GM20431 (cell line): ENCODE results near the gene MMP24OS.

Experiments
- in situ Hi-C: fragments of 300-500 bp; cut with MseI, MboI; formaldehyde crosslinking; loops from one replicate; pipeline ENCODE4 v1.15.0; 2020; ENCODE audit warnings: low sequenced_read_pairs; ENCODE audit not compliant: unreplicated experiment

The MMP24OS gene

GRCh38 chr20:35307666-35308653 is 30.0 kb upstream of the MMP24OS start:
- in situ Hi-C loops, result loop anchor here (25.0 kb wide), 1 partner anchor 204 kb away; no protein-coding TSS in a partner anchor

DNA sequence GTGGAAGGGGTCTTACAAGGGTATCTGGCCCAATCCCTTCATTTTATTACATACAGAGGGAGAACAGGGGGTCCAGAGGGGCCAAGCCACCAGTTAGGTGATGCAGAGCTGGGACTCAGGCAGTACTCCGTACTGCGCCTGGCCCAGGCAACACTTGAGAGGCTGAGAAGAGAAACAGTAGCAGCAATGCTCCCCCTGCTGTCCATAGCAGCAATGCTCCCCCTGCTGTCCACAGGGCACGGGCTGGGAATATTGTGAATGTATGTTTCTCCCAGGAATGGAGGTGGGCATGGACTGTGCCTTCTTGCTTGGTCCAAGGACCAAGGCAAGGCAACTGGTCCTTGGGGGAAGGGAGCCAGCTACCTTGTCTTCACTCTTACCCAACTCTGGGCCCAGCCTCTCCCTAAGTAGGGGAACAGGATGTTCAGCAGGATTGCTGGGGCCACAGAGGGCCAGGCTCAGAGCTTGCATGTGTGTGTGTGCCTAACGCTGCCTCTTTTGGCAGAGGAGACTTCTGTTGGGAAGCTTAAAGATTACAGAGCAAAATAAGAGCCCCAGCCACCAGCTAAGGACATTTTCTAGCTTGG is 29.1 kb upstream of the MMP24OS start:
- in situ Hi-C loops, result loop anchor here (25.0 kb wide), 1 partner anchor 205 kb away; no protein-coding TSS in a partner anchor

DNA sequence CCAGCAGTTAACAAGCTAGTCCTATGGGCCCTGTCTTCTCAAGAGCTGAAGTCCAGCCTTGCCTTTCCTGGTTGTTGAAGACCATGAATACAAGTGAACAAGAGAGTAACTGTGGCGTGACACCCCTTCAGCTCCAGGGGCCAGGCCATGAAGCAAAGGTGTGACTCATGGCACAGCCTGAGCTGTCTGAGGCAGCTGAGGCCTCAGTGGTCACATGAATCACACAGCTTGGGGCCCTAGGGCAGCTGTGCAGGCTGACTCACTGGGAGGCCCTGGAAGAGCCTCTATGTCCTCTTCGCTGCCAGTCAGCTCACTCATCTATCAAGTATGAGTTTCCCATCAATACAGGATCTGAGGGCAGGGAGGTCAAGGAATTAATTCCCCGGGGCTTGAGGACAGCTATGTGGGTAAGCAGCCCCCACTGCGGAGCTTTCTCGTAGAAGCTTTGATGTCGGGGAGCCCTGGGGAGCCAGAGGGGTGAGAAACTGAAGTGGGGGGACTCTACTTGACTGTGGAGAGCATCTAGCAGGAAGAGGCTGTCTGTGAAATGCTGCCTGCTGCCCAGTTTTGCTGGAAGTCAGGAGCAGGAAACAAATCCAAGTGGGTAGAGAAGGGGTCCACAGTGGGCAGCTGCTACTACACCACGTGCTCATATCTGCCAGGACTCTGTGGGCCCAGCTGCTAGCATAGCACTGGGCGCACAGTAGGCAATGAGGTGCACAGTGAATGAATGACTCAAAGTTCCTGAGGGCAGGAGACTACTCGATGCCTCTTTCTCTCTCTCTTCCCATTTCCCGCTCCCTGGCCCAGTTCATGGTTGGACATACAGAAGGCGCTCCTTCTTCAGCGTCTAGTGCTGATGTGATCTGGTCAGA is 28.0 kb upstream of the MMP24OS start:
- in situ Hi-C loops, result loop anchor here (25.0 kb wide), 1 partner anchor 206 kb away; no protein-coding TSS in a partner anchor

DNA sequence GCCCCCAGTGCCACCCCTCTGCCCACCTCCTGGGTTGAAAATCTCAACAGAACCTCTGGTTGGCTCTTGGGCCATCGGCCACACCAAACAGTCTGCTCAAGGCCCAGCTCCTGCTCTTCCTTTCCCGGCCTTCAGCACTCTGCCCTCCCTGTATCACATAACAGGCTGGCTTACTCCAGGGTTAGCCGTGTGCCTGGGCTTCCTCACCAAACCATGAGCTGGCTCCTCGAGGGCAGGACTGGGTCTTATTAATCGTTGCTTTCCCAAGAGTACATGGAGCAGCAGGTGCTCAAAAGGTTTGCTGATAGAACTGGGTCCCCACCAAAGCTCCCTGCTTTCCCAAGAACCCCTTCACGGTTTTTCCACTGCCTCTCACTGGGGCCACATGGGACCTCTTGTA is 27.0 kb upstream of the MMP24OS start:
- in situ Hi-C loops, result loop anchor here (25.0 kb wide), 1 partner anchor 207 kb away; no protein-coding TSS in a partner anchor

- in situ Hi-C loops, result loop anchor here (25.0 kb wide), 1 partner anchor 208 kb away; no protein-coding TSS in a partner anchor
Measured at GRCh38 chr20:35303735-35304491, 26.0 kb upstream of the MMP24OS start.

DNA sequence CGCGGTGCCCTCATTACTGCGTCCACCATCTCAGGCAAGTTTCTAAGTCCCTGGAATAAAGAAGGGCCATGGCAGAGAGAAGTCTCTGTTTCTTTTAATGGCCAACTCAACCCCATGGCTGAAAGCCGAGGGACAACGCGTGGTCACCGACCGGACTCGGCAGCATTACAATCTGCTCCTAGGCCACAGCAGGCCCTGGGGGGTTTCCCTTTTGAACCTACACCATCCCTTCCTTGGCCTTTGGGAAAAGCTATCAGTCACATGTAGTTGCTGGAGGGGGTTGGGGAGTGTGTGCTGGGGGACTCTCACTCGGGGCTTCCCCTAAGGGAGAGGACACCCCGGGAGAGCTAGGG is 25.4 kb upstream of the MMP24OS start:
- in situ Hi-C loops, result loop anchor here (25.0 kb wide), 1 partner anchor 209 kb away; no protein-coding TSS in a partner anchor

DNA sequence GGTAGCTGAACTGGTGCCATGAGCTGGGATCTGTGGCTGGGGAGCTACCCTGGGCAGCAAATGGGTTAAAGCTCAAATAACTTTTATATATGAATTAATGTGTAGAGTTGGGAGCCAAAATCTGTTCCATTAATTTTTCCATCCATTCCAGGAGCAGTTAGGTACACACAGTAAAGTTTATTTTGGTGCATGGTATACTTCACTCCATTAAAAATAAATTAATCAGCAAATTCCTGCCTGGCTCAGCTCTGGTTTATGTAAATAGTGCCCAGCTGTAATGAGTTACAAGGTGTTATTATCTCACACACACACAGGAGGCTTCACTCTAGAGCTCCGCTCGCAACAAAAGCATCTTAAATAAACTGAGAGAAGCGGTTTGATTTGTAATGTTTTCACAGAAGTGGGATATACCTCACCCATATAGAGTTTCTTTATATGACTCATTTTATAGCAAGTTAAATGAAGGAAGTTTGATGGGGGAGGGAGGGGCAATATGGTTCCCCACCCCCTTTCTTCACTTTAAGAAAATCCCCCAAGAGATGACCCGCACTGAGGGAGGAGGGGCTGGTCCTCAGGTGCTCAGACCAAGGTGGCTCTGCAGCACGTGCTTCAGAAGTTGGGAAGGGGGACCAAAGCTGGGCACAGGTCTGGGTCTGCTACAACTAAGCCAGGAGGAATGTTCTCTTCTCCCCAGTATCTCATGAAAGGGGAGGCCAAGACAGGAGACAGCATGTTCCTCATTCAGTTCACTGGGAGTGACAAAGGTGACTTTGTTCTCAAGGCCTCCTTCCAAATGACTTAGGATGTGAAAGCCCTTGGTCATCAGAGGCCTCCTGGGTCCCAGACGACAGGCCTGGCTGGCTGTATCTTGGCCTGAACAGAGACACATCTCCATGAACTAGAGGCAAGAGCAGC is 24.8 kb upstream of the MMP24OS start:
- in situ Hi-C loops, result loop anchor here (25.0 kb wide), 1 partner anchor 210 kb away; no protein-coding TSS in a partner anchor

DNA sequence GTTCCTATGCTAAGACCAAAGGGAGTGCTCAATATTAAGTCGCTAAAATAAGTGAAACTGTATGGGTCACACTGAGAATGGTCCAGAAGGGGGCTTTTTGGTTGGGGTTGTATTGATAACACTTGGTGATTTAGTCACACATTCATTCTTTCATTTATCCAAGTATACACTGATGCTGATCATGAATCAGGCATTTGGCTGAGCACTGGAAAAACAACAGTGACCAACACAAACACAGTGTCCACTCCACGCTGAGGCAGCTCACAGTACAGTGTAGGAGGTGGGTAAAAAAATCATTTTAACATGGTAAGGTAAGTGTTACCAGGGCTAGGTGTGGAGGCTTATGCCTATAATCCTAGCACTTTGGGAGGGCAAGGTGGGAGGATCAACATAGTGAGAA is 23.5 kb upstream of the MMP24OS start:
- in situ Hi-C loops, result loop anchor here (25.0 kb wide), 1 partner anchor 211 kb away; no protein-coding TSS in a partner anchor

DNA sequence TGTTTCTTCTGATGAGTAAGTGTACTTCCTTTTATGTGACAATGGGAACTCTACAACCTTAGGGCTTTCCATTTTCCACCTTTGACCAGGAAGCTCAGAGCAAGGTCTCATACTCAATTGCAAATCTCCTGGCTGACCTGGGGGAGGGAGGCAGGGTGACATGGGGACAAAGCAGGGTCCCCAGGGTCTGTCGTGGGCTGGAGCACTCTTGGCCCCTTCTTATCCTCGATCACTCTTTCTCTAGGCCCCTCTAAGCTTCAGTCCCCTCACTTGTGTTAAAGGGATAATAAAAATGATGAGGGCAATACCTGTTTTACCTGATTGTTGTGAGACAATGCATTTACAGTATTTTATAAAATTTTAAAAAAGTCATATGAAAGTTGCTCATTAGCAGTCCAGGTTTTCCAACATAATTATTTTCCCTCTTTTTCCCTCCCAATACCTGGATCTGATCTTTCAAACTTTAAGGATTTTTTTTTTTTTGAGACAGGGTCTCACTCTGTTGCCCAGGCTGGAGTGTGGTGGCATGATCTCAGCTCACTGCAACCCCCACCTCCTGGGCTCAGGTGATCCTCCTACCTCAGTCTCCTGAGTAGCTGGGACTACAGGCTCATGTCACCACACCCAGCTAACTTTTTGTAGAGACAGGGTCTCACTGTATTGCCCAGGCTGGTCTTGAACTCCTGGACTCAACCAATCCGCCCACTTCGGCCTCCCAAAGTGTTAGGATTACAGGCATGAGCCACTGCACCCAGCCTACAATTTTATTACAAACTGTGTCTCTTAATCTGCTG is 22.7 kb upstream of the MMP24OS start:
- in situ Hi-C loops, result loop anchor here (25.0 kb wide), 1 partner anchor 212 kb away; no protein-coding TSS in a partner anchor

GRCh38 chr20:35299780-35300179 is 21.9 kb upstream of the MMP24OS start:
- in situ Hi-C loops, result loop anchor here (25.0 kb wide), 1 partner anchor 213 kb away; no protein-coding TSS in a partner anchor

DNA sequence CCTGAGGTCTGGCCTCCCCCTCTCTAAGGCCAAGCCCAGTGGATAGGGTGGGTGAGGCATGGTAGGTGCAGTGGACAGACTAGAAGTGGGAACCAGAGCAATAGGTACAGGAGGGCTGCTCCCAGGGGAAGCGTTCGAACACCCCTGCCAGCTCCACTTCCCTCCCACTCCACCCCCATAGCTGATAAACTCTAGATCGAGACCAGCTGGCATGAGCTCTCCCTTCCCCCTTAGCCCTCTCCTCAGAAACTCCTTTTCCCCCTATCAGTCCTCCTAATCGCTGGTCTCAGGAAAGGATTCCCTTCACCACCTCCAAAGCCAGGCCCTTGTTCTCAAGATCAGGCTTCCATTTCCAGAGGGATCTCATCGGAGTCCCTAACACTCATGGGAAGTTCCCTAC is 20.3 kb upstream of the MMP24OS start:
- in situ Hi-C loops, result no loop called here

DNA sequence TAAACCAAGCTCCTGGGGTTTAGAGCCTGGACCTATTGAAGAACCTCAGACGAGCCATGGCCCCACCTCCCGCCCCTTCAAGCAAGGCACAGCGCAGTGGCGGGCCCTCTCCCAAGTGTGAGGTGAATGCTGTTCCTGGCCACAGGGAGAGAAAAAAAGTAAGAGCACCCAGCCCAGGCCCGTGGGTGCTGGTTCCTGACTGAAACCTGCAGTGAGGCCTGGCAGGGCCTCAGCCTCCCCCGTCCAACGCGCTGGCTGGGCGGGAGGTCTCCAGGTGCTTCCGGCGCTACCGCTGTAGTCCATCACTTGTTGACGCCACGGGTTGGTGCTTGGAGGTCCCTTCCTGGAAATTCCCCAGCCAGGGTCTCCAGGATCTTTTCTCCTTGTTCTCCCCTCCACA is 19.8 kb upstream of the MMP24OS start:
- in situ Hi-C loops, result no loop called here

- in situ Hi-C loops, result no loop called here
Measured at GRCh38 chr20:35297155-35297554, 19.2 kb upstream of the MMP24OS start.

DNA sequence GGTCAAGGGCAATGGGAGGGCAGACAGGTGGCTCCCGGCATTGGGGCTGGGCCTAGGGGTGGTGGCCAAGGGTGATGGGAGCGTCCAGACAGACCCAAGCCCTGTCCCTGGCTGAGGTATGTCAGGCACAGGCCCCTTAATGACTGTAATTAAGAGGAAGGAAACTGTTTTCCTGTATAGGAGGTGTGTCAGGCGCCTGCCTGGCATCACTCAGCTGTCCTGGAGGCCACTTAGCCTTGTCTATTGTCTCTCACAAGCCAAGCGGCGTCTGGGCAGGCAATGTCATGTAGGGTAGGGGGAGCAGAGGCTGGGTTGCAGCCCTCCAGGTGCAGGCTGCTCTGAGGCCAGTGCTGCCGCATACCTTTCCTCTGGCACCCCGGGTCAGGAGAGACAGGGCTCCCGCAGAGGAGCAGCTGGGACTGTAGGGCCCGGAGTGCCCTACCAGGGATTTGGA is 18.2 kb upstream of the MMP24OS start:
- in situ Hi-C loops, result no loop called here

- in situ Hi-C loops, result no loop called here
Measured at GRCh38 chr20:35295674-35296073, 17.8 kb upstream of the MMP24OS start.

DNA sequence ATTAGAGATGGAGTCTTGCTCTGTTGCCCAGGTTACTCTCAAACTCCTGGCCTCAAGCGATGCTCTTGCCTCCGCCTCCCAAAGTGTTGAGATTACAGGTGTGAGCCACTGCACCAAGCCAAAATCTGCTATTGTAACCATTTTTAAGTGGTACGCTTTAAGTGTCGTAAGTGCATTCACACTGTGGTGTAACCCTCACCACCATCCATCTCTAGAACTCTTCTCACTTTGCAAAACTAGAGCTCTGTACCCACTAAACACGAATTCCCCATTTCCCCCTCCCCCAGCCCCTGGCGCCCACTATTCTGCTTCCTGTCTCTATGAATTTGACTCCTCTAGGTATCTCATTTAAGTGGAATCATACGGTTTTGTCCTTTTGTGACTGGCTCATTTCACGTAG is 17.1 kb upstream of the MMP24OS start:
- in situ Hi-C loops, result no loop called here

- in situ Hi-C loops, result no loop called here
Measured at GRCh38 chr20:35294293-35294685, 16.4 kb upstream of the MMP24OS start.
